H9 (cell line): ENCODE results near the gene MRPS27. TPM values are rescaled to one million over a fixed set of nuclear protein-coding genes. Genes with fewer than 3 reads are reported as not detected.

Experiments used
- DNase-seq: peaks from one replicate; pipeline ENCODE4 v3.0.0-alpha.2; 2017
- H2AFZ ChIP-seq: one replicate; pipeline ENCODE4 v1.6.1; 2013; ENCODE audit warnings: mild to moderate bottlenecking, low read length, control low read depth, moderate library complexity
- H2AK5ac ChIP-seq: 2 replicates; pipeline ENCODE4 v1.6.1; 2013; ENCODE audit warnings: low read length, control low read depth, mixed read lengths; ENCODE audit not compliant: insufficient read length
- H2BK120ac ChIP-seq: one replicate; pipeline ENCODE4 v1.6.1; 2013; ENCODE audit warnings: low read depth, mild to moderate bottlenecking, low read length, control low read depth, inconsistent platforms; ENCODE audit not compliant: poor library complexity, severe bottlenecking
- H2BK12ac ChIP-seq: 2 replicates; pipeline ENCODE4 v1.6.1; 2013; ENCODE audit warnings: low read length, control low read depth, mixed read lengths, low read depth; ENCODE audit not compliant: insufficient read length
- H2BK15ac ChIP-seq: 2 replicates; pipeline ENCODE4 v1.6.1; 2013; ENCODE audit warnings: low read depth, low read length, control low read depth
- H2BK20ac ChIP-seq: one replicate; pipeline ENCODE4 v1.6.1; 2013; ENCODE audit warnings: low read depth, mild to moderate bottlenecking, low read length, control low read depth, inconsistent platforms; ENCODE audit not compliant: poor library complexity, severe bottlenecking
- H2BK5ac ChIP-seq: 2 replicates; pipeline ENCODE4 v1.6.1; 2013; ENCODE audit warnings: low read length, control low read depth, mixed read lengths; ENCODE audit not compliant: insufficient read length
- H3K14ac ChIP-seq: 2 replicates; pipeline ENCODE4 v1.6.1; 2013; ENCODE audit warnings: low read length, control low read depth; ENCODE audit not compliant: insufficient read depth
- H3K18ac ChIP-seq: 2 replicates; pipeline ENCODE4 v1.6.1; 2013; ENCODE audit warnings: low read depth, mild to moderate bottlenecking, mixed read lengths, low read length, control low read depth; ENCODE audit not compliant: insufficient read length
- H3K23ac ChIP-seq: 2 replicates; pipeline ENCODE4 v1.6.1; 2013; ENCODE audit warnings: low read length, control low read depth, mixed read lengths, low read depth; ENCODE audit not compliant: insufficient read length
- H3K23me2 ChIP-seq: 2 replicates; pipeline ENCODE4 v1.6.1; 2013; ENCODE audit warnings: low read depth, mild to moderate bottlenecking, mixed read lengths, low read length, control low read depth; ENCODE audit not compliant: insufficient read length, poor library complexity, severe bottlenecking
- H3K27ac ChIP-seq: 2 replicates; pipeline ENCODE4 v1.5.1; 2013; ENCODE audit warnings: low read length, control low read depth, mixed read lengths, low read depth; ENCODE audit not compliant: insufficient read length
- H3K27me3 ChIP-seq: 2 replicates; pipeline ENCODE4 v1.6.1; 2013; ENCODE audit warnings: low read length, control low read depth, inconsistent platforms; ENCODE audit not compliant: insufficient read depth
- H3K4ac ChIP-seq: 2 replicates; pipeline ENCODE4 v1.6.1; 2013; ENCODE audit warnings: low read depth, mild to moderate bottlenecking, control low read depth, inconsistent platforms, low read length, moderate library complexity
- H3K4me1 ChIP-seq: 2 replicates; pipeline ENCODE4 v1.6.1; 2013; ENCODE audit warnings: low read length, control low read depth, inconsistent platforms; ENCODE audit not compliant: insufficient read depth
- H3K4me2 ChIP-seq: 2 replicates; pipeline ENCODE4 v1.6.1; 2013; ENCODE audit warnings: low read length, control low read depth, mixed read lengths; ENCODE audit not compliant: insufficient read length, insufficient read depth
- H3K56ac ChIP-seq: 2 replicates; pipeline ENCODE4 v1.6.1; 2013; ENCODE audit warnings: low read depth, mild to moderate bottlenecking, mixed read lengths, low read length, control low read depth; ENCODE audit not compliant: insufficient read length
- H3K79me1 ChIP-seq: 2 replicates; pipeline ENCODE4 v1.6.1; 2013; ENCODE audit warnings: low read depth, mild to moderate bottlenecking, moderate library complexity, low read length, control low read depth, inconsistent platforms; ENCODE audit not compliant: insufficient read depth, poor library complexity, severe bottlenecking
- H3K79me2 ChIP-seq: 2 replicates; pipeline ENCODE4 v1.6.1; 2013; ENCODE audit warnings: low read length, control low read depth, inconsistent platforms; ENCODE audit not compliant: insufficient read depth
- H3K9ac ChIP-seq: 2 replicates; pipeline ENCODE4 v1.6.1; 2013; ENCODE audit warnings: low read length, control low read depth, mixed read lengths; ENCODE audit not compliant: insufficient read length; ENCODE audit errors: extremely low read depth
- H3K9me3 ChIP-seq: one replicate; pipeline ENCODE4 v1.6.1; 2013; ENCODE audit warnings: low read depth, low read length, inconsistent platforms; ENCODE audit not compliant: control insufficient read depth
- H3T11ph ChIP-seq: one replicate; pipeline ENCODE4 v1.6.1; 2013; ENCODE audit warnings: mild to moderate bottlenecking, low read length, control low read depth, inconsistent platforms
- H4K20me1 ChIP-seq: one replicate; pipeline ENCODE4 v1.6.1; 2013; ENCODE audit not compliant: control insufficient read depth, insufficient read length, insufficient read depth
- H4K5ac ChIP-seq: 2 replicates; pipeline ENCODE4 v1.6.1; 2013; ENCODE audit warnings: low read depth, mild to moderate bottlenecking, mixed read lengths, low read length, control low read depth; ENCODE audit not compliant: insufficient read length
- H4K8ac ChIP-seq: replicated peaks from 2 replicates; pipeline ENCODE4 v1.6.1; 2013; ENCODE audit warnings: low read length, control low read depth, mixed read lengths, low read depth; ENCODE audit not compliant: insufficient read length
- H4K91ac ChIP-seq: 2 replicates; pipeline ENCODE4 v1.6.1; 2013; ENCODE audit warnings: low read depth, mild to moderate bottlenecking, moderate library complexity, mixed read lengths, low read length, control low read depth; ENCODE audit not compliant: insufficient read length
- H3K27ac Mint-ChIP-seq, 3 experiments: 2 replicates in 2 of 3; 3 replicates in 1 of 3; pipeline ENCODE4 v1.8.0; 2020 to 2021; ENCODE audit warnings: mixed read lengths in 3 of 3, mild to moderate bottlenecking in 1 of 3, moderate library complexity in 1 of 3
- H3K27me3 Mint-ChIP-seq: 2 replicates; pipeline ENCODE4 v1.8.0; 2021; ENCODE audit warnings: low read depth, mild to moderate bottlenecking, moderate library complexity, mixed read lengths
- H3K36me3 Mint-ChIP-seq, 3 experiments: 2 replicates in 2 of 3; 3 replicates in 1 of 3; pipeline ENCODE4 v1.8.0; 2020 to 2021; ENCODE audit warnings: low read depth in 3 of 3, mixed read lengths in 3 of 3; ENCODE audit not compliant: insufficient read depth in 1 of 3
- H3K4me1 Mint-ChIP-seq, 2 experiments: 2 replicates each; pipeline ENCODE4 v1.8.0; 2020; ENCODE audit warnings: mixed read lengths in 2 of 2
- H3K4me3 Mint-ChIP-seq, 2 experiments: 2 replicates in 1 of 2; 3 replicates in 1 of 2; pipeline ENCODE4 v1.8.0; 2020 to 2021; ENCODE audit warnings: mild to moderate bottlenecking in 2 of 2, mixed read lengths in 2 of 2, moderate library complexity in 1 of 2
- H3K9me3 Mint-ChIP-seq, 2 experiments: 2 replicates in 1 of 2; 3 replicates in 1 of 2; pipeline ENCODE4 v1.8.0; 2020; ENCODE audit warnings: mild to moderate bottlenecking in 2 of 2, mixed read lengths in 2 of 2, moderate library complexity in 1 of 2
- WGBS: extraction: QIAGEN DNeasy Blood & Tissue Kit; methylation state at CpG from one replicate; pipeline ENCODE4 v1.1.7; 2013; ENCODE audit warnings: missing lambda C conversion rate, low lambda C conversion rate, mixed read lengths; ENCODE audit not compliant: insufficient read length; ENCODE audit errors: extremely low coverage; 5-methylcytosine and 5-hydroxymethylcytosine counted together
- total RNA-seq: library from RNA; stranded (reverse); gene quantifications from 2 replicates; pipeline ENCODE4 v1.2.1, GENCODE V29; 2021
- TF ChIP-seq, protein P1 (sequence below): fragments of 200-600 bp; sonication (generic); conservative IDR thresholded peaks from 3 replicates; pipeline ENCODE4 v1.8.0; 2021; ENCODE audit warnings: antibody characterized with exemption, mild to moderate bottlenecking

MRPS27 gene
- total RNA-seq, 1 experiment from 2014 or later = 83.3 TPM

DNA sequence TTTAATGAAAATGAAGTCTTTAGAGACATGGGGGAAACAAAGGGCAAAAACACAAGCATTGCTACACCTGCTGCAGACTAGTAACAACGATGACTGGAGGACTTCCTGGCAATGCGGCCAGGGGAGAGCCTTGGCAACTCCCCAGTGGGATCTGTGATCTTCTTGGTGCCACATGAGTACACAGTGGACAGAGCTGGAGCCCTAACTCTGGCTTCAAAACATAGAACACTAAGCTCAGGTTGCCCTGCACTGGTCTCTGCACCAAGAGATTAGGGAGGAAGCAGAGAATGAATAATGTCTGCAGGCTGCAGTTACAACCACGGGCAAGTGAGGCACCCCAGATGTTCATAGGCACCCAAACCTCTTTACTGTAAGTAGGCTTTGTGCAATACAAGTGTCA is 91.1 kb downstream of the MRPS27 start:
- no peaks in the 10 kb centered on the region for H3K27me3 ChIP-seq
- H3K18ac ChIP-seq = no peak overlapping the region
- Mint-ChIP-seq H3K27me3 (no peaks in the 10 kb centered on the region), H3K36me3 (peaks cover 19 to 54% (median 50%) of the 10 kb centered on the region in 3 experiments; a peak in 6 of 7 replicates), H3K4me3 (no peak overlapping the region), H3K9me3 (no peaks in the 10 kb centered on the region), H3K4me1 (peaks cover 6 to 7% of the 10 kb centered on the region in 2 experiments), H3K27ac (peak overlapping the region in 1 of 3 experiments; percentile 29; a peak in 1 of 7 replicates)
- H2BK5ac ChIP-seq = no peak overlapping the region
- no peak overlapping the region for H3K9ac ChIP-seq
- H3T11ph ChIP-seq = no peak overlapping the region
- no peak overlapping the region for H2AFZ ChIP-seq
- WGBS = no CpG with 5 or more reads among the region's 3 CpGs
- H2AK5ac ChIP-seq = no peak overlapping the region
- H2BK15ac ChIP-seq = no peak overlapping the region
- no peaks in the 10 kb centered on the region for H4K20me1 ChIP-seq
- H4K8ac ChIP-seq = no peak overlapping the region
- no peaks in the 10 kb centered on the region for H3K79me2 ChIP-seq
- no peaks in the 10 kb centered on the region for H3K9me3 ChIP-seq
- H3K79me1 ChIP-seq = no peaks in the 10 kb centered on the region
- H3K4me2 ChIP-seq = no peak overlapping the region
- H2BK120ac ChIP-seq = no peak overlapping the region
- H2BK12ac ChIP-seq = no peak overlapping the region
- H3K4me1 ChIP-seq = no peaks in the 10 kb centered on the region
- H3K23me2 ChIP-seq = no peaks in the 10 kb centered on the region
- no peak overlapping the region for H3K23ac ChIP-seq
- no peak overlapping the region for H4K91ac ChIP-seq
- no peak overlapping the region for H2BK20ac ChIP-seq
- H3K56ac ChIP-seq = no peak overlapping the region
- H3K4ac ChIP-seq = no peak overlapping the region
- H4K5ac ChIP-seq = no peak overlapping the region
- TF ChIP-seq, protein P1, sequence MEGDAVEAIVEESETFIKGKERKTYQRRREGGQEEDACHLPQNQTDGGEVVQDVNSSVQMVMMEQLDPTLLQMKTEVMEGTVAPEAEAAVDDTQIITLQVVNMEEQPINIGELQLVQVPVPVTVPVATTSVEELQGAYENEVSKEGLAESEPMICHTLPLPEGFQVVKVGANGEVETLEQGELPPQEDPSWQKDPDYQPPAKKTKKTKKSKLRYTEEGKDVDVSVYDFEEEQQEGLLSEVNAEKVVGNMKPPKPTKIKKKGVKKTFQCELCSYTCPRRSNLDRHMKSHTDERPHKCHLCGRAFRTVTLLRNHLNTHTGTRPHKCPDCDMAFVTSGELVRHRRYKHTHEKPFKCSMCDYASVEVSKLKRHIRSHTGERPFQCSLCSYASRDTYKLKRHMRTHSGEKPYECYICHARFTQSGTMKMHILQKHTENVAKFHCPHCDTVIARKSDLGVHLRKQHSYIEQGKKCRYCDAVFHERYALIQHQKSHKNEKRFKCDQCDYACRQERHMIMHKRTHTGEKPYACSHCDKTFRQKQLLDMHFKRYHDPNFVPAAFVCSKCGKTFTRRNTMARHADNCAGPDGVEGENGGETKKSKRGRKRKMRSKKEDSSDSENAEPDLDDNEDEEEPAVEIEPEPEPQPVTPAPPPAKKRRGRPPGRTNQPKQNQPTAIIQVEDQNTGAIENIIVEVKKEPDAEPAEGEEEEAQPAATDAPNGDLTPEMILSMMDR = no peak
- H3K27ac ChIP-seq = no peak overlapping the region
- no peak overlapping the region for H3K14ac ChIP-seq
- DNase-seq = no peak
